ENCODE measurements around the gene BRD4. TPM values are rescaled to one million over a fixed set of nuclear protein-coding genes. Genes with fewer than 3 reads are reported as not detected.

BRD4 gene
- total and polyA plus RNA-seq, 8 donors, result 10.6 to 113 (median 20.5) TPM

DNA sequence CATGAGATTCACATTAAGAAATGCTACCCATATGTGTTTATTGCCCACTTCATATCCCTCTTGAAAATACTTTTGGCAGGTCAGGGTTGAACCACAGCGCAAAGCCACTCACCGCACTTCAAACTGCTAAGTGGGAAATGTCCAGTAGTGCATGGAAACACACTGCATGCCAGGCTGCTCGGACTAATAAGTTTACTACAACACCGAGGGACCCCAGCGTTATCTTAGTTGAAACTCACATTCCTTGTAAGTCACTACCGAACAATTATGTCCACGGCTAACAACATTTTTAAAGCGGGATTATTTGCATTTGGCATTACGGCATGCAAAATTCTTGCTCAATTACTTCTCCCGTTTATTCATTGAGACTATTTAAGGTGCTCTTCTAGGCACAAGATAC lies 4.0 kb downstream of the BRD4 start:
- TF ChIP-seq EP300 (IDR thresholded peaks at IDR 0.05) (no peak), POLR2A (IDR thresholded peaks at IDR 0.05) (no peak), POLR2AphosphoS5 (IDR thresholded peaks at IDR 0.05) (no peak)
- TF ChIP-seq, protein P1, sequence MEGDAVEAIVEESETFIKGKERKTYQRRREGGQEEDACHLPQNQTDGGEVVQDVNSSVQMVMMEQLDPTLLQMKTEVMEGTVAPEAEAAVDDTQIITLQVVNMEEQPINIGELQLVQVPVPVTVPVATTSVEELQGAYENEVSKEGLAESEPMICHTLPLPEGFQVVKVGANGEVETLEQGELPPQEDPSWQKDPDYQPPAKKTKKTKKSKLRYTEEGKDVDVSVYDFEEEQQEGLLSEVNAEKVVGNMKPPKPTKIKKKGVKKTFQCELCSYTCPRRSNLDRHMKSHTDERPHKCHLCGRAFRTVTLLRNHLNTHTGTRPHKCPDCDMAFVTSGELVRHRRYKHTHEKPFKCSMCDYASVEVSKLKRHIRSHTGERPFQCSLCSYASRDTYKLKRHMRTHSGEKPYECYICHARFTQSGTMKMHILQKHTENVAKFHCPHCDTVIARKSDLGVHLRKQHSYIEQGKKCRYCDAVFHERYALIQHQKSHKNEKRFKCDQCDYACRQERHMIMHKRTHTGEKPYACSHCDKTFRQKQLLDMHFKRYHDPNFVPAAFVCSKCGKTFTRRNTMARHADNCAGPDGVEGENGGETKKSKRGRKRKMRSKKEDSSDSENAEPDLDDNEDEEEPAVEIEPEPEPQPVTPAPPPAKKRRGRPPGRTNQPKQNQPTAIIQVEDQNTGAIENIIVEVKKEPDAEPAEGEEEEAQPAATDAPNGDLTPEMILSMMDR (IDR thresholded peaks at IDR 0.05), result no peak
- Histone ChIP-seq H3K27ac (peak overlapping the region in 2 of 5 donors; percentile 25 to 98), H3K36me3 (no peaks in the 10 kb centered on the region), H3K9me3 (no peaks in the 10 kb centered on the region), H3K4me1 (peaks cover 77 to 84% (median 82%) of the 10 kb centered on the region in 4 donors), H3K4me3 (no peak overlapping the region), H3K27me3 (no peaks in the 10 kb centered on the region)
- DNase-seq, result no peak
- intact Hi-C loops (cut with DNase I; ENCODE audit: low total_unique reads), result loop anchor here (10.0 kb wide), 1 partner anchor 64 kb away; no protein-coding TSS in a partner anchor
- WGBS, 5 donors, result 56 to 66% (median 62%) methylated on average over 10 of the region's 10 CpGs

DNA sequence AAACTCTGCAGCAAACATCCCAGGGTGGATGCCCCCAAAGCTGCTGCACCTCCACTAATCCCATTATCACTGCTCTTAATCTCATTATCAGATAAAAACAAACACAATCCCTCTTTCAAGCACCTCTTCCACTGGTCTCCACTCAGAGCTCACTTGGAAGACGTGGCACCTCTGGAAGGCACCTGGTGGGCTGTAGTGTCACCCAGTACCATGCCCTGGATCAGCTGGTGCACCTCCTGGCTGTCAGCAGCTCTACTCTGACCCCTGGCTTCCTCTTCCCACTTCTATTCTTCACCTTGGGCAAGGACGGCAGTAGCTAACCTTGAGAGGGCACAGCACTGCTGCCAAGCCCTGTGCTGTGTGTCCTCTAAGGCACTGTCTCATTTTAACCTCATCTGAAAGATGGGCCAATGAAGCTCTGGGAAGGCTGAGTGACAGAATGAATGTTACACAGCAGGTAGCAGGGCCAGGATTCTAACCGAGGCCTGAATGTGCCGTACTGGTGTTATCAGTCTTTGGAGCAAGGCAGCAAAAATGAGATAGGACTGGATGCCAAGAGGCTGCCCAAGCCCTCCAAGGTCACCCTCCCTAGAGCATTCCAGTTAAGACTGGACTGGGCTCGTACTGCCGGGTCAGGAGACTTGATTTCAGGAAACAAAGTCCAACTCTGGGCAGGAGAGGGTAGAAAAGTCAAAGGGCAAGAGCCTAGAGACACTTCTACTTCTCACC lies 7.4 kb downstream of the BRD4 start:
- no peaks in the 10 kb centered on the region for H3K9me3 ChIP-seq
- H3K36me3 ChIP-seq, result no peaks in the 10 kb centered on the region
- TF ChIP-seq POLR2AphosphoS5 (IDR thresholded peaks at IDR 0.05), result no peak
- no peak for TF ChIP-seq EP300 (IDR thresholded peaks at IDR 0.05)
- TF ChIP-seq POLR2A (IDR thresholded peaks at IDR 0.05), result no peak
- TF ChIP-seq, protein P1 (IDR thresholded peaks at IDR 0.05), result no peak
- peak overlapping the region; percentile 31 to 79 (median 62) for H3K27ac ChIP-seq
- intact Hi-C loops (cut with DNase I; ENCODE audit: low total_unique reads), result loop anchor here (10.0 kb wide), 1 partner anchor 60 kb away; no protein-coding TSS in a partner anchor
- DNase-seq, result peak; percentile 58 to 63
- H3K4me3 ChIP-seq, result peak overlapping the region in 1 of 4 donors; percentile 8
- WGBS, 5 donors, result 21 to 28% (median 23%) methylated on average over 6 of the region's 6 CpGs
- no peaks in the 10 kb centered on the region for H3K27me3 ChIP-seq
- peaks cover 86 to 100% (median 93%) of the 10 kb centered on the region in 4 donors for H3K4me1 ChIP-seq

DNA sequence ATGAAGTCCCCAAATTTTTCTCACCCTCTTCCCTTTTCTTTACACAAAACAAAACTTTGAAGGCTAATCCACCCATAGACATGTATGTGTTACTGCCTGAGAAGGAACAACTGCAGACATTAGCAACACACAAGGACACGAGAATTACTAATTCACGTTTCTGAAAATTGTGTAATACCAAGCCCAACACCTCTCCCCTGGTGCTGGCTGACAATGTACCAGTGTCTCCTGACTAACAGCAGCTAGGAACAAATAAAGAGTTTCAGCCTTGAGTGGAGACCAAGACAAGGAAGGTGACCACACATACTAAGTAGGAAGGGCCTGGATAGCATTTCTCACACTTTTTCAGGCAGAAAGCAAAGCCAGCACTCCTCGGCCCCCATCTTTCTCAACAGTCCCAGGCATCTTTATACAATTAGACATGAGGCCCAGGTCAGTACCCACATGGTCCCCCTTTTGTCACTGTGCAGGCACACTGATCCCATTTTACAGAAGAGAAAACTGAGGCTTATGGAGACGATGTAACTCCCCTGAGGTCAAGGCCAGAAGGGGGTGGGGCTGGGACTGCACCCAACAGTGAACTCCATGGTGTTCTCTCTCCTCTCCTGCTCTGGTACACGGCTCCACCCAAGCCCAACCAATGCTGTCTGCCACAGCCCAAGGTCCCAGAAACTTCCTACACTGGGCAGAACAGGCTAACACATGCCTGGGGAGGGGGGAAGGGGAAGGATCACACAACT lies 8.7 kb downstream of the BRD4 start:
- no peak overlapping the region for H3K4me3 ChIP-seq
- intact Hi-C loops (cut with DNase I; ENCODE audit: low total_unique reads), result loop anchor here (10.0 kb wide), 1 partner anchor 59 kb away; no protein-coding TSS in a partner anchor
- DNase-seq, result peak; percentile 57 to 64
- no peaks in the 10 kb centered on the region for H3K9me3 ChIP-seq
- WGBS, 5 donors, result 19 to 26% (median 21%) methylated on average over 5 of the region's 5 CpGs
- TF ChIP-seq EP300 (IDR thresholded peaks at IDR 0.05) (no peak), POLR2AphosphoS5 (IDR thresholded peaks at IDR 0.05) (peak; percentile 21 to 71 (median 56))
- H3K4me1 ChIP-seq, result peaks cover 86 to 100% (median 93%) of the 10 kb centered on the region in 4 donors
- peak overlapping the region; percentile 51 to 79 (median 67) for H3K27ac ChIP-seq
- no peaks in the 10 kb centered on the region for H3K36me3 ChIP-seq
- H3K27me3 ChIP-seq, result no peaks in the 10 kb centered on the region

DNA sequence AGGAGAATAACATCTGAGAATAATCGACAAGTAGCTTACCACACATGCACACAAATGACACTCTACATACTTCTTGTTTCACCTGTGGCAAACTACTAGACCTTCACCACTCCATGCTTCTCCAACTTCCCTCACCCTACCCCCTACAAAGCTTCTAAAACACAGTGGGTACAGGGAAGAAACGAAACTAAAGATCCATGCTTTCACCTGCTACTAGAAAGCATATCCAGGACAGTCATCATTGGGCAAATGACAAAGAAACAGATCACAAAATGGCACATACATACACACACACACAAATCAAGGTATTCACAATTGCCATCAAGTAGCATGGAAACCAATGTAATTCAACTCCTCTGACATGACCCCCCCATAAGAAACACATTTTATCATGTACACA lies 10.6 kb downstream of the BRD4 start:
- WGBS, 5 donors, result 44 to 67% (median 55%) methylated on average over 2 of the region's 2 CpGs

More for the DNA sequence above, 10.6 kb downstream of the BRD4 start:
- Histone ChIP-seq H3K9me3 (no peaks in the 10 kb centered on the region), H3K4me3 (no peak overlapping the region), H3K4me1 (peaks cover 86 to 100% (median 94%) of the 10 kb centered on the region in 4 donors), H3K36me3 (no peaks in the 10 kb centered on the region), H3K27ac (peak overlapping the region in 3 of 5 donors; percentile 3 to 79 (median 37)), H3K27me3 (no peaks in the 10 kb centered on the region)
- TF ChIP-seq POLR2AphosphoS5 (IDR thresholded peaks at IDR 0.05) (no peak), POLR2A (IDR thresholded peaks at IDR 0.05) (no peak)
- TF ChIP-seq, protein P1 (IDR thresholded peaks at IDR 0.05), result no peak
- intact Hi-C loops (cut with DNase I; ENCODE audit: low total_unique reads), result loop anchor here (10.0 kb wide), 1 partner anchor 57 kb away; no protein-coding TSS in a partner anchor
- DNase-seq, result no peak

Measured in stomach (tissue), 9 donors.